Chondrocyte (in vitro differentiated cells): Measurements from ENCODE around the gene SLC7A1. TPM values are rescaled to one million over a fixed set of nuclear protein-coding genes. Genes with fewer than 3 reads are reported as not detected.
A peak's percentile ranks its signal among the peaks of the same experiment; 100 is the strongest.

Source experiments
- DNase-seq: peaks from one replicate; pipeline ENCODE4 v3.0.0; 2021; ENCODE audit warnings: mixed read lengths, low spot score
- H3K27ac Mint-ChIP-seq: one replicate; pipeline ENCODE4 v1.8.0; 2021; ENCODE audit warnings: mild to moderate bottlenecking, moderate library complexity, mixed read lengths; ENCODE audit not compliant: unreplicated experiment
- H3K27me3 Mint-ChIP-seq: 2 replicates; pipeline ENCODE4 v1.8.0; 2021; ENCODE audit warnings: low read depth, mixed read lengths
- H3K36me3 Mint-ChIP-seq: 2 replicates; pipeline ENCODE4 v1.8.0; 2021; ENCODE audit warnings: low read depth, mixed read lengths
- H3K4me1 Mint-ChIP-seq: 2 replicates; pipeline ENCODE4 v1.8.0; 2021; ENCODE audit warnings: low read depth, mild to moderate bottlenecking, mixed read lengths
- H3K4me3 Mint-ChIP-seq: one replicate; pipeline ENCODE4 v1.8.0; 2021; ENCODE audit warnings: mild to moderate bottlenecking, moderate library complexity, mixed read lengths; ENCODE audit not compliant: unreplicated experiment
- H3K9me3 Mint-ChIP-seq: 2 replicates; pipeline ENCODE4 v1.8.0; 2021; ENCODE audit warnings: low read depth, mixed read lengths
- total RNA-seq: library from RNA; stranded (reverse); gene quantifications from 3 replicates; pipeline ENCODE4 v1.2.1, GENCODE V29; 2021
- TF ChIP-seq, protein P1 (sequence below): fragments of 200-600 bp; sonication (generic); IDR thresholded peaks from 2 replicates; pipeline ENCODE4 v1.5.0; 2021; ENCODE audit warnings: antibody characterized with exemption, mild to moderate bottlenecking, moderate library complexity

Gene SLC7A1
- total RNA-seq, 1 donor from 2014 or later, result 111 TPM

DNA sequence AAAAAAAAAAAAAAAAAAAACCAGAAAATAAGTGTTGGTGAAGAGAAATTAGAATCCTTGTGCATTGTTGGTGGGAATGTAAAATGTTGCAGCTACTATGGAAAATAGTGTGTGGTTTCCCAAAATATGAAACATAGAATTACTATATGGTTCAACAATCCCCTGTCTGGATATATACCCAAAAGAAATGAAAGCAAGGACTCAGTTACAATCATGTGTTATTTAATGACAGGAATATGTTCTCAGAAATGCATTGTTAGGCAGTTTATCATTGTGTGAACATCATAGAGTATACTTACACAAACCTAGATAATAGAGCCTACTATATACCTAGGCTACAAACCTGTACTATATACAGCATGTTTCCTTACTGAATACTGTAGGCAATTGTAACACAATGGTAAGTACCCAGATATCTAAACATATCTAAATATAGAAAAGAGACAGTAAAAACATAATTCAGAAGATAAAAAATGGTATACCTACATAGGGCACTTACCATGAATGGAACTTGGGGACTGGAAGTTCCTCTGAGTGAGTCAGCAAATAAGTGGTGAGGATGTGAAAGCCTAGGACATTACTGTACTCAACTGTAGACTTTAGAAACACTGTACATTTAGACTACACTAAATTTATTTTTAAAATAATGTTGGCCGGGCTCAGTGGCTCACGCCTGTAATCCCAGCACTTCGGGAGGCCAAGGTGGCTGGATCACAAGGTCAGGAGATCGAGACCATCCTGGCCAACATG, 25.7 kb upstream of the SLC7A1 start:
- H3K4me1 Mint-ChIP-seq, result peaks cover 26% of the 10 kb centered on the region
- TF ChIP-seq, protein P1, sequence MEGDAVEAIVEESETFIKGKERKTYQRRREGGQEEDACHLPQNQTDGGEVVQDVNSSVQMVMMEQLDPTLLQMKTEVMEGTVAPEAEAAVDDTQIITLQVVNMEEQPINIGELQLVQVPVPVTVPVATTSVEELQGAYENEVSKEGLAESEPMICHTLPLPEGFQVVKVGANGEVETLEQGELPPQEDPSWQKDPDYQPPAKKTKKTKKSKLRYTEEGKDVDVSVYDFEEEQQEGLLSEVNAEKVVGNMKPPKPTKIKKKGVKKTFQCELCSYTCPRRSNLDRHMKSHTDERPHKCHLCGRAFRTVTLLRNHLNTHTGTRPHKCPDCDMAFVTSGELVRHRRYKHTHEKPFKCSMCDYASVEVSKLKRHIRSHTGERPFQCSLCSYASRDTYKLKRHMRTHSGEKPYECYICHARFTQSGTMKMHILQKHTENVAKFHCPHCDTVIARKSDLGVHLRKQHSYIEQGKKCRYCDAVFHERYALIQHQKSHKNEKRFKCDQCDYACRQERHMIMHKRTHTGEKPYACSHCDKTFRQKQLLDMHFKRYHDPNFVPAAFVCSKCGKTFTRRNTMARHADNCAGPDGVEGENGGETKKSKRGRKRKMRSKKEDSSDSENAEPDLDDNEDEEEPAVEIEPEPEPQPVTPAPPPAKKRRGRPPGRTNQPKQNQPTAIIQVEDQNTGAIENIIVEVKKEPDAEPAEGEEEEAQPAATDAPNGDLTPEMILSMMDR, result no peak
- H3K27me3 Mint-ChIP-seq, result no peaks in the 10 kb centered on the region
- no peak overlapping the region for H3K4me3 Mint-ChIP-seq
- H3K9me3 Mint-ChIP-seq, result peaks cover 28% of the 10 kb centered on the region
- H3K27ac Mint-ChIP-seq, result peak overlapping the region; percentile 86
- H3K36me3 Mint-ChIP-seq, result peaks cover 4% of the 10 kb centered on the region
- DNase-seq, result no peak

DNA sequence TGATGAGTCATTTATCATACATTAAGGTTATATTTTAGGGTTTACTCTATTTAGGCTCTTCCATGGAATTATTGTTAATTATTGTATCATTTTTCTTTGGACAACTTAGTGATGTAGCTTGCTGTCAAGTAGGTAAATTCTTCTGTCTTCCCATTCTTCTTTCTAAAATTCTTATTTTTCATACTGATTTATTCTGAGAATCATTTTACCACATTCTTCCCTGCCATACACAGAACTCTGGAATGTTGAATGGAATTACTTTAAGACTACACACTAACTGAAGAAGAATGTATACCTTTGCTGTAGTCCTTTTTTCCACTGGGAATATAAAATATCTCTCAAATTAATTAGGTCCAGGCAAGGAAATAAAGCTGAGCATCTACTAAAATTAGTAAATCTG, 24.5 kb upstream of the SLC7A1 start:
- no peak overlapping the region for H3K4me3 Mint-ChIP-seq
- peaks cover 26% of the 10 kb centered on the region for H3K4me1 Mint-ChIP-seq

DNA sequence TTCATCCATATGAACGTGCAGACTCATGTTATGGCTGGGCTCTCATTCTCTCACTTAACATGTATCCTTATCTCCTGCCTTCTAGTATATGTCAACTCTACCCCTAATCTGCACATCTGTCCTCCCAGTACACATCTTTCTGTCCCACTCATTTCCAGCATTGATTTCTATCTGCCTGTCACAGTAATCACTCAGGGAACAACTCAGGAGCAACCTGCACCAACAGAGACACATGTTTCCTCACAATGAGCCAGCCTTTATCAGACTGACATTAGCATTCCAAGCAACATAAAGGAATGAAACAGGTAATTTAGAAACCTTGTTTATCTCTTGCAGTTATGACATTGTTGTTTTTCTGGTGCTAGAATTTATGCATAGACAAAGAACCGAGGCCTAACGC, 17.6 kb upstream of the SLC7A1 start:
- Mint-ChIP-seq H3K4me3 (no peak overlapping the region), H3K27me3 (no peaks in the 10 kb centered on the region), H3K27ac (no peak overlapping the region), H3K9me3 (peaks cover 22% of the 10 kb centered on the region), H3K4me1 (no peaks in the 10 kb centered on the region), H3K36me3 (peaks cover 3% of the 10 kb centered on the region)
- TF ChIP-seq, protein P1, result no peak
- DNase-seq, result no peak

More for the DNA sequence above, 24.5 kb upstream of the SLC7A1 start:
- DNase-seq, result no peak
- Mint-ChIP-seq H3K27ac (peak overlapping the region; percentile 86), H3K9me3 (peaks cover 30% of the 10 kb centered on the region), H3K36me3 (peaks cover 4% of the 10 kb centered on the region), H3K27me3 (no peaks in the 10 kb centered on the region)
- TF ChIP-seq, protein P1, result no peak

DNA sequence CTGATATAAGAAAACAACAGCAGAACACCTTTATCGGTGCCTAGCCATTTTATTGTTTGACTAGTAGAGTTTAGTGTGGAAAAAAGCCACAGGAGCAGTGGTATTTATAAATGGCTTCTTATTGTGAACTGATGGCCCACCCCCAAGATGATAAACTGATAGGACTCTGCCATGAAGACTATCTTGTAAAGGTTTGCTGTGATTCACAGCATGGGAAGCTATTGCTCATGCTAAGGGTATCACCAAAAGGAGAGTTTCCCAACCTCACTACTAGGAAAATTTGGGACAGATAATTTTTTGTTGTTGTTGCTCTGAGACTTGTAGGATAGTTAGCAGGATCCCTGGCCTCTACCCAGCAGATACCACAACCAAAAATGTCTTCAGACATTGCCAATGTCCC, 12.0 kb upstream of the SLC7A1 start:
- no peak for DNase-seq

DNA sequence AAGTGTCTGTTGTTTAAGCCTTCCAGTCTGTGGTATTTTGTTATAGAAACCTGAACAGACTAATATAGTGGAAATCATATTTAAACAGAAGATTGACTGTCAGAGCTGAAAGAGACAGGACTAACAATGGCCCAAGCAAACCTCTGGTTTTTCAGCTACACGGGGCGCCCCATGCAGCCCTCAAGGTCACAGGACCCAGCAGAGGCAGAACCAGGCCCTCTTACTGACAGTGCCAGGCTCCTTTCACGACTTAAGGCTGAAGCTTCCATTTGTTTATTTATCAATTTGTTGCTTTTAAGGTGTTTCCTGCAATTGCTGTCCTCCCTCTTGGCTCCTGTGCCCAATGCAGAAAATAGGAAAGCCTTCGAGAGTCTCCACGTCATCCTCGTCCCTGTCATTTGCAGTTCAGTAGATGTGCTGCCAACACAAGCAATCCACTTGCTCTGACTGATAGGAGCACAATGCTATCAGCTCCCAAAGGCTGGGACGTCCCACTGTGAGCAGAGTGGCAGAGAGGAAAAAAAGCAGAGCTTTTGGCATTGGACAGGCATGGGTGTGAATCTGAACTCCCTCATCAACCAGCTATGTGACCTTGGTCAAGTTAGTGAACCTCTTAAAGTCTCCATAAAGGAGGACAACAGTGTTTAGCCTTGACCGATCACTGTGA, 10.5 kb upstream of the SLC7A1 start:
- no peak overlapping the region for H3K27ac Mint-ChIP-seq
- TF ChIP-seq, protein P1, result no peak
- H3K4me1 Mint-ChIP-seq, result no peaks in the 10 kb centered on the region
- H3K9me3 Mint-ChIP-seq, result no peaks in the 10 kb centered on the region
- no peaks in the 10 kb centered on the region for H3K27me3 Mint-ChIP-seq
- H3K36me3 Mint-ChIP-seq, result no peaks in the 10 kb centered on the region
- H3K4me3 Mint-ChIP-seq, result no peak overlapping the region
- no peak for DNase-seq

More for the DNA sequence above, 12.0 kb upstream of the SLC7A1 start:
- Mint-ChIP-seq H3K27me3 (no peaks in the 10 kb centered on the region), H3K27ac (no peak overlapping the region), H3K36me3 (no peaks in the 10 kb centered on the region), H3K9me3 (no peaks in the 10 kb centered on the region), H3K4me3 (no peak overlapping the region), H3K4me1 (no peaks in the 10 kb centered on the region)
- TF ChIP-seq, protein P1, result no peak
